HEK293 (cell line): ENCODE results near the gene PPP3CA.

Experiments used
- BCL11A ChIP-seq: fragments of 450-650 bp; formaldehyde crosslinking; IDR thresholded peaks from 2 replicates; pipeline ENCODE4 v1.5.1; 2016; ENCODE audit warnings: low read depth, missing biosample characterization, missing genetic modification characterization
- CTCF ChIP-seq: fragments of 450-650 bp; formaldehyde crosslinking; IDR thresholded peaks from 2 replicates; pipeline ENCODE4 v1.5.1; 2016; ENCODE audit warnings: missing biosample characterization, missing genetic modification characterization
- KLF7 ChIP-seq: fragments of 450-650 bp; formaldehyde crosslinking; IDR thresholded peaks from 2 replicates; pipeline ENCODE4 v1.5.1; 2016; ENCODE audit warnings: missing biosample characterization, missing genetic modification characterization, borderline replicate concordance
- TCF7L2 ChIP-seq: IDR thresholded peaks from 2 replicates; pipeline ENCODE4 v1.6.1; 2011; ENCODE audit warnings: low read depth, mild to moderate bottlenecking, inconsistent platforms, low read length, moderate library complexity, borderline replicate concordance
- ZBTB26 ChIP-seq: fragments of 450-650 bp; formaldehyde crosslinking; optimal IDR thresholded peaks from 2 replicates; pipeline ENCODE3; 2016; ENCODE audit warnings: missing biosample characterization, mild to moderate bottlenecking, missing genetic modification characterization
- ZNF121 ChIP-seq: fragments of 450-650 bp; formaldehyde crosslinking; IDR thresholded peaks from 2 replicates; pipeline ENCODE4 v1.5.1; 2016; ENCODE audit warnings: missing biosample characterization, missing genetic modification characterization
- ZNF423 ChIP-seq: fragments of 450-650 bp; formaldehyde crosslinking; IDR thresholded peaks from 2 replicates; pipeline ENCODE4 v1.5.1; 2016; ENCODE audit warnings: missing biosample characterization, missing genetic modification characterization
- ZNF501 ChIP-seq: fragments of 450-650 bp; formaldehyde crosslinking; IDR thresholded peaks from 2 replicates; pipeline ENCODE4 v1.5.1; 2016; ENCODE audit warnings: missing biosample characterization, missing genetic modification characterization
- ZNF510 ChIP-seq: fragments of 450-650 bp; formaldehyde crosslinking; IDR thresholded peaks from 2 replicates; pipeline ENCODE4 v1.5.1; 2018; ENCODE audit warnings: mild to moderate bottlenecking, missing genetic modification characterization, missing biosample characterization; ENCODE audit not compliant: insufficient replicate concordance
- ZNF624 ChIP-seq: fragments of 450-650 bp; formaldehyde crosslinking; IDR thresholded peaks from 2 replicates; pipeline ENCODE4 v1.5.1; 2017; ENCODE audit warnings: missing biosample characterization, missing genetic modification characterization
- ZNF776 ChIP-seq: fragments of 450-650 bp; formaldehyde crosslinking; IDR thresholded peaks from 2 replicates; pipeline ENCODE4 v1.5.0; 2017; ENCODE audit warnings: missing biosample characterization, missing genetic modification characterization, borderline replicate concordance

GRCh38 chr4:101123231-101123630 lies 224.1 kb downstream of the PPP3CA start:
- TF ChIP-seq ZNF624 (tag by site-specific recombination) (no peak), CTCF (tag by site-specific recombination) (no peak), BCL11A (tag by site-specific recombination) (no peak), TCF7L2 (no peak), ZNF501 (tag by site-specific recombination) (no peak), ZNF776 (tag by site-specific recombination) (no peak), ZNF423 (tag by site-specific recombination) (no peak), ZNF121 (no peak), ZBTB26 (no peak), ZNF510 (tag by site-specific recombination) (no peak), KLF7 (tag by site-specific recombination) (no peak)
